Adrenal gland (tissue), 5 donors: ENCODE data around the gene ACTR2.

Experiments
- POLR2A ChIP-seq, 2 donors: fragments of 450-650 bp; IDR thresholded peaks; one replicate each; pipeline ENCODE4 v1.6.1; 2017; ENCODE audit warnings: antibody characterized with exemption in 2 of 2, mild to moderate bottlenecking in 2 of 2, moderate library complexity in 1 of 2
- TF ChIP-seq, protein P1 (sequence below), 6 experiments: fragments of 450-650 bp in 4 of 6; fragments of 200-600 bp in 2 of 6; sonication (generic) in 1 of 6; IDR thresholded peaks; 1 replicate in 5 of 6; 2 replicates in 1 of 6; pipeline versions ENCODE4 v1.5.1 to v1.8.0; 2016 to 2021; ENCODE audit warnings: antibody characterized with exemption in 6 of 6, mild to moderate bottlenecking in 2 of 6, moderate library complexity in 1 of 6
- donor health status: DM: no; HTN: no; CAD: no.

DNA sequence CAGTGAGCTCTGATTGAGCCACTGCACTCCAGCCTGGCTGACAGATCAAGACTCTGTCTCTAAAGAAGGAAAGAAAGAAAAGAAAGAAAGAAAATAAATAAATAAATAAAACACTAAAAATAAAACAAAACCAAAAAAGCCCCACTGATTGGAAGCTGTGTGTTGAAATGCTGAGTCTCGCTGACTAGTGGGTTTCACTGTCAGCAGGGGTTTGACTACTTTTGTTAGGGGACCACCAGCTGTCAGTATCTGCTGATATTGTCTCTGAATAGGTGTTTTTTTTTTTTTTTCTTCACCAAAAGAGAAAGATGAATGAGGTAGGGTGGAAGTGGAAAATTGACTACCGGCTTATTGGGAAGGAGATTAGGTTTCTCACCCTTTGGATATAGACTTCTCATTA is 12.8 kb upstream of the ACTR2 start:
- TF ChIP-seq, protein P1, sequence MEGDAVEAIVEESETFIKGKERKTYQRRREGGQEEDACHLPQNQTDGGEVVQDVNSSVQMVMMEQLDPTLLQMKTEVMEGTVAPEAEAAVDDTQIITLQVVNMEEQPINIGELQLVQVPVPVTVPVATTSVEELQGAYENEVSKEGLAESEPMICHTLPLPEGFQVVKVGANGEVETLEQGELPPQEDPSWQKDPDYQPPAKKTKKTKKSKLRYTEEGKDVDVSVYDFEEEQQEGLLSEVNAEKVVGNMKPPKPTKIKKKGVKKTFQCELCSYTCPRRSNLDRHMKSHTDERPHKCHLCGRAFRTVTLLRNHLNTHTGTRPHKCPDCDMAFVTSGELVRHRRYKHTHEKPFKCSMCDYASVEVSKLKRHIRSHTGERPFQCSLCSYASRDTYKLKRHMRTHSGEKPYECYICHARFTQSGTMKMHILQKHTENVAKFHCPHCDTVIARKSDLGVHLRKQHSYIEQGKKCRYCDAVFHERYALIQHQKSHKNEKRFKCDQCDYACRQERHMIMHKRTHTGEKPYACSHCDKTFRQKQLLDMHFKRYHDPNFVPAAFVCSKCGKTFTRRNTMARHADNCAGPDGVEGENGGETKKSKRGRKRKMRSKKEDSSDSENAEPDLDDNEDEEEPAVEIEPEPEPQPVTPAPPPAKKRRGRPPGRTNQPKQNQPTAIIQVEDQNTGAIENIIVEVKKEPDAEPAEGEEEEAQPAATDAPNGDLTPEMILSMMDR (IDR thresholded peaks at IDR 0.05): no peak
- TF ChIP-seq POLR2A (IDR thresholded peaks at IDR 0.05): no peak
